Measurements from ENCODE around the gene ITPR1.

GRCh38 chr3:4752201-4753072 is 259.3 kb downstream of the ITPR1 start:
- TF ChIP-seq CTCF (conservative IDR thresholded peaks at IDR 0.05; ENCODE audit: low read depth, low read length) (no peak), EZH2 (IDR thresholded peaks at IDR 0.05; ENCODE audit: low read length, unreplicated experiment) (no peak)
